Measurements from ENCODE around the gene CYP26B1.

DNA sequence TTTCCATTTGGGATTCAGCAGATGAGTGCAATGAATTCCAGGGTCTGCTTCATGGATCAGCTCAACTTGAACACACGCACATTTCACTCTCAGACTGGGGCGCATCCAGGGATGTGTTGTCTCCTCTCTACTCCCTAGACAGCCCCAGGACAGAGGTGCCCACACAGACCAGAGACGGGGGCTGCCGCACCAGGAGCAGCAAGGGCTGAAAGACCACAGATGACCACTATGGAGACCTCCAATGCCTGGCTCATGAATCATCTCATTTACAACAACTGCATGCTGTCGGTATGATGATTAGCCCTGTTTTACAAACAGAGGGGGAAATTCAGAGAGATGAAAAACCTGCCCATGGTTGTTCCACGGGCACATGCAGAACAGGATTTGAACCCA, 63.1 kb downstream of the CYP26B1 start:
- no peak for TF ChIP-seq CTCF (IDR thresholded peaks at IDR 0.05)
- TF ChIP-seq POLR2A (IDR thresholded peaks at IDR 0.05), result no peak
